Naive thymus-derived CD8-positive, alpha-beta T cell (primary cell): ENCODE data around the gene CNTNAP2. TPM values are rescaled to one million over a fixed set of nuclear protein-coding genes. Genes with fewer than 3 reads are reported as not detected.

Experiments used
- ATAC-seq, 2 donors: fragments of 150-1000 bp; cut with Tn5 transposase in 1 of 2; sonication (Bioruptor Pico), chemical (Tn5 transposase) in 1 of 2; 1 replicate in 1 of 2; 2 replicates in 1 of 2; pipeline ENCODE4 v1.10.0; 2021; ENCODE audit warnings: mild to moderate bottlenecking in 2 of 2, moderate library complexity in 2 of 2
- POLR2A ChIA-PET: fragments of 350-600 bp; sonication (Branson Sonifier 250); formaldehyde crosslinking; loops from one replicate; lab custom pipeline; 2021; ENCODE audit warnings: antibody characterized with exemption; lab: Charles Lee
- DNase-seq, 10 donors: peaks; one replicate each; pipeline versions ENCODE4 v3.0.0 to v3.0.0-alpha.2; 2020 to 2022
- H3K27ac Mint-ChIP-seq, 10 donors: one replicate each; pipeline ENCODE4 v1.8.0; 2020 to 2022; ENCODE audit warnings: mild to moderate bottlenecking in 10 of 10, mixed read lengths in 10 of 10, moderate library complexity in 4 of 10, inconsistent platforms in 1 of 10
- H3K27me3 Mint-ChIP-seq, 5 donors: one replicate each; pipeline ENCODE4 v1.8.0; 2021 to 2022; ENCODE audit warnings: mixed read lengths in 5 of 5
- H3K36me3 Mint-ChIP-seq, 3 donors: one replicate each; pipeline ENCODE4 v1.8.0; 2020 to 2022; ENCODE audit warnings: mixed read lengths in 3 of 3, mild to moderate bottlenecking in 2 of 3, inconsistent platforms in 1 of 3
- H3K4me1 Mint-ChIP-seq, 4 donors: one replicate each; pipeline ENCODE4 v1.8.0; 2021 to 2022; ENCODE audit warnings: mixed read lengths in 4 of 4
- H3K4me3 Mint-ChIP-seq, 10 donors: one replicate each; pipeline ENCODE4 v1.8.0; 2020 to 2022; ENCODE audit warnings: mild to moderate bottlenecking in 10 of 10, mixed read lengths in 10 of 10, moderate library complexity in 6 of 10, inconsistent platforms in 1 of 10
- H3K9me3 Mint-ChIP-seq, 9 donors: one replicate each; pipeline ENCODE4 v1.8.0; 2020 to 2022; ENCODE audit warnings: mixed read lengths in 9 of 9, mild to moderate bottlenecking in 3 of 9, inconsistent platforms in 1 of 9, moderate library complexity in 1 of 9
- polyA plus RNA-seq, 3 donors: library from polyadenylated mRNA; unstranded; fragments of 300-500 nt; fragmentation: Illumina TruSeq; gene quantifications; one replicate each; pipeline ENCODE4 v1.2.3, GENCODE V29; 2021
- total RNA-seq, 8 experiments: library from RNA in 2 of 8; stranded (reverse) in 2 of 8; gene quantifications; one replicate each; pipeline ENCODE4 v1.2.3 and lab custom pipeline; 2021 to 2026

The CNTNAP2 gene
- total and polyA plus RNA-seq, 5 experiments from 2014 or later = 0.12 to 1.5 (median 0.71) TPM; not detected in 1

DNA sequence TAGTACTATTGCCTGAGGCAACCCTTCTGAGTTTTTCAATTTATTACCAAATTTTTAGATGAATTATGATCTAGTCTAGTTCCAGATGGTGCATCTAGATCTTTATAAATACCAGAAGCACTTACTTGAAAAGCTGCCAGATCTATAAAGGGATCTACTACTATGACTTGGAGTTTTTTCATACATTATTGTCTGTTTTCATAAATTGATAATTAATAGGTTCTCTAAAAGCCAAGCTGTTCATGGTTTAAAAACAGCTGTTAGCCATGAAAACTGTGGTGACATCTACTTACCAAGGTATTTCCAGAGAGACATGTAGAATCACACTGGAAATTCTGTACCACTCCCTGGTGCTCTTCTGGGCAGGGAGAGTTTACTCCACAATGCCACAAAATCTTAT, 1687.4 kb downstream of the CNTNAP2 start:
- H3K27ac Mint-ChIP-seq = no peak overlapping the region
- no peaks in the 10 kb centered on the region for H3K4me1 Mint-ChIP-seq
- H3K36me3 Mint-ChIP-seq = no peaks in the 10 kb centered on the region
- no peak for DNase-seq
- no peak overlapping the region for H3K4me3 Mint-ChIP-seq
- H3K9me3 Mint-ChIP-seq = peaks cover 0 to 21% (median 4%) of the 10 kb centered on the region in 9 donors
- H3K27me3 Mint-ChIP-seq = no peaks in the 10 kb centered on the region
- no peak for ATAC-seq
- POLR2A ChIA-PET = no interaction called here

- no peak for DNase-seq
- POLR2A ChIA-PET = no interaction called here
- Mint-ChIP-seq H3K36me3 (no peaks in the 10 kb centered on the region), H3K9me3 (peaks cover 0 to 22% (median 4%) of the 10 kb centered on the region in 9 donors), H3K27me3 (no peaks in the 10 kb centered on the region), H3K4me1 (no peaks in the 10 kb centered on the region), H3K4me3 (no peak overlapping the region), H3K27ac (no peak overlapping the region)
- no peak for ATAC-seq
These were observed 1689.5 kb downstream of the CNTNAP2 start for GRCh38 chr7:147805996-147806576.

DNA sequence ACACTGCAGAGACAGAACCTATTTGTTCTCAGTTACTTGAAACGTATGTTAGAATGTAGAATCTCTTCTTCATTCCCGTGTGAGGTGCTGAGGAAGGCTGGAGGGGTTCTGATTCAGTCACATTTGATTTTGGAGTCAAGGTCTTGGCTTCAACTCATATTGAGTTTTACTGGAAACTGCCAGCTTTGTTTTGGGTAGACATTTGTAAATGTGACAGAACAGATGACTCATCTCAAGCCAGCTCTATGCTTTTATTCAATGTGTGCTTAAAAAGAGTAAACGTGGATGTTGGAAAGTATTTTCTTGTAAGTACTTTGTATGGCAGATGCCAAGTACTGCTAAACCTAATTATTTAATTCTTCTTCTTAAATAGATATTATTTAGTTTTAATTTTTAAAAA, 1693.2 kb downstream of the CNTNAP2 start:
- Mint-ChIP-seq H3K4me1 (no peaks in the 10 kb centered on the region), H3K27ac (no peak overlapping the region), H3K27me3 (no peaks in the 10 kb centered on the region), H3K36me3 (no peaks in the 10 kb centered on the region), H3K4me3 (no peak overlapping the region), H3K9me3 (peaks cover 0 to 21% (median 4%) of the 10 kb centered on the region in 9 donors)
- POLR2A ChIA-PET = no interaction called here
- no peak for ATAC-seq
- no peak for DNase-seq

DNA sequence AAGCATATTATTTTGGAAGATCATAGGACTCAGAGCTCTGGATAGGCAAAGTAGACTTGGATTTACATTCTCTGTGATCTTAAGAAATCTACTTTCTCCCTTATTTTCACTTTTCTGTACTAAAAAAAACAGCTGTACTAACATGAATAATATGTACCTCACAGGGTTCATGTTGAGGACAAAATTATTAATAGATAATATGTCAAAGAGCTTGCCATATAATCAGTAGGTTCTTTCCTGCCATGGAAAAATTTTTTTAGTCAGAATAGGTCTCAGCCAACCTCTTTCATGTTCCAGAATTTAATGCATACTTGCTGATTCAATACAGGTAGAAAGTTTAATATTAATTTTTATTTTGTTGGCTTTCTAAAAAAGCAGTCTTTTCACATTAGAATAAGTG, 1693.7 kb downstream of the CNTNAP2 start:
- ATAC-seq (no peak), DNase-seq (no peak)
- H3K4me1 Mint-ChIP-seq = no peaks in the 10 kb centered on the region
- H3K27me3 Mint-ChIP-seq = no peaks in the 10 kb centered on the region
- no peak overlapping the region for H3K4me3 Mint-ChIP-seq
- H3K36me3 Mint-ChIP-seq = no peaks in the 10 kb centered on the region
- no peak overlapping the region for H3K27ac Mint-ChIP-seq
- POLR2A ChIA-PET = no interaction called here
- H3K9me3 Mint-ChIP-seq = peaks cover 0 to 18% (median 4%) of the 10 kb centered on the region in 9 donors

DNA sequence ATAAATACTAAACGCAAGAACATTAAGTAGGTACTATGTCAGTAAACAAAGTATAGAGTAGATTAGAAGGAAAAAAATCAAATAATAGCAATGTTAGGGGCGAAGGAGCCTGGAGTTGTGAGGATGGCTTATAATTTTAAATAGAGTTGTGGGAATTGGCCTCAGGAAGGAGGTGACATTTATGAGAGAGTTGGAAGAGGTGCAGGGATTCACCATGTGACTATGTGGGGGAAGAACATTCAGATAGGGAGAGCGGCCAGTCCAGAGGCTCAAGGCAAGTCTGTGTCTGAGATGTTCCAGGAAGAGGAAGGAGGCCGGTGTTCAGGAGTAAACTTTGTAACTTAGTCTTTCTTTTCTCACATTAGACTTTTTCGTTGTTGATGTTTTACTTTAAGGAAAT, 1695.3 kb downstream of the CNTNAP2 start:
- Mint-ChIP-seq H3K4me1 (no peaks in the 10 kb centered on the region), H3K27ac (no peak overlapping the region), H3K27me3 (no peaks in the 10 kb centered on the region), H3K4me3 (no peak overlapping the region), H3K36me3 (no peaks in the 10 kb centered on the region), H3K9me3 (peaks cover 0 to 14% (median 3%) of the 10 kb centered on the region in 9 donors)
- POLR2A ChIA-PET = no interaction called here
- ATAC-seq = no peak
- no peak for DNase-seq

DNA sequence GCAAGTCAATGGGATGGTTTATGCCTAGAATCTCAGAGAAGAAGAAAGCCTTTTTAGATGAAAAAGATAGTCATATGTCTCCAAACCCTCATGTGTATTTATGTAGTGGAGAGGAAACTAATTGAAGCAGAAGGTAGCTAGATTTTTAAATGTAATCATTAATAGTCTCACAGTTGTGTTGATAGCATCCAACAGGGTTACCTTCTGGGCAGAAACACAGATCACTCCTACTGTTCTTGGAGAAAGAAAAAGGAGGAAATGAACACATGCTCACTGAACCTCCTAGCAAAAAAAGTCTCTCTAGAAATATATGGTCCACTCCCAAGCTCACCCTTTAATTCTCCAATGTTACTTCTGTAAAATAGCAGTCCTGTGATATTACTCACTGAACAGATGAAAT, 1696.7 kb downstream of the CNTNAP2 start:
- Mint-ChIP-seq H3K4me1 (no peaks in the 10 kb centered on the region), H3K27me3 (no peaks in the 10 kb centered on the region), H3K36me3 (no peaks in the 10 kb centered on the region), H3K4me3 (no peak overlapping the region), H3K27ac (no peak overlapping the region), H3K9me3 (peaks cover 0 to 5% (median 2%) of the 10 kb centered on the region in 9 donors)
- DNase-seq = no peak
- POLR2A ChIA-PET = no interaction called here
- ATAC-seq = no peak

GRCh38 chr7:147818317-147818716, 1701.7 kb downstream of the CNTNAP2 start:
- H3K36me3 Mint-ChIP-seq = peaks cover 0 to 4% (median 0%) of the 10 kb centered on the region in 3 donors
- POLR2A ChIA-PET = no interaction called here
- H3K9me3 Mint-ChIP-seq = peaks cover 0 to 13% (median 2%) of the 10 kb centered on the region in 9 donors
- no peak overlapping the region for H3K27ac Mint-ChIP-seq
- DNase-seq (no peak), ATAC-seq (no peak)
- H3K4me1 Mint-ChIP-seq = no peaks in the 10 kb centered on the region
- no peaks in the 10 kb centered on the region for H3K27me3 Mint-ChIP-seq
- H3K4me3 Mint-ChIP-seq = no peak overlapping the region

- DNase-seq (no peak), ATAC-seq (no peak)
- H3K4me3 Mint-ChIP-seq = no peak overlapping the region
- no peaks in the 10 kb centered on the region for H3K4me1 Mint-ChIP-seq
- POLR2A ChIA-PET = no interaction called here
- no peaks in the 10 kb centered on the region for H3K27me3 Mint-ChIP-seq
- H3K36me3 Mint-ChIP-seq = peaks cover 0 to 4% (median 0%) of the 10 kb centered on the region in 3 donors
- H3K27ac Mint-ChIP-seq = no peak overlapping the region
- H3K9me3 Mint-ChIP-seq = peaks cover 0 to 32% (median 4%) of the 10 kb centered on the region in 9 donors
These were observed 1708.1 kb downstream of the CNTNAP2 start for GRCh38 chr7:147824671-147825070.

GRCh38 chr7:147829016-147829415, 1712.4 kb downstream of the CNTNAP2 start:
- Mint-ChIP-seq H3K4me3 (no peak overlapping the region), H3K9me3 (peaks cover 0 to 24% (median 3%) of the 10 kb centered on the region in 9 donors), H3K27me3 (no peaks in the 10 kb centered on the region), H3K4me1 (no peaks in the 10 kb centered on the region), H3K36me3 (no peaks in the 10 kb centered on the region), H3K27ac (no peak overlapping the region)
- ATAC-seq (no peak), DNase-seq (no peak)
- POLR2A ChIA-PET = no interaction called here

DNA sequence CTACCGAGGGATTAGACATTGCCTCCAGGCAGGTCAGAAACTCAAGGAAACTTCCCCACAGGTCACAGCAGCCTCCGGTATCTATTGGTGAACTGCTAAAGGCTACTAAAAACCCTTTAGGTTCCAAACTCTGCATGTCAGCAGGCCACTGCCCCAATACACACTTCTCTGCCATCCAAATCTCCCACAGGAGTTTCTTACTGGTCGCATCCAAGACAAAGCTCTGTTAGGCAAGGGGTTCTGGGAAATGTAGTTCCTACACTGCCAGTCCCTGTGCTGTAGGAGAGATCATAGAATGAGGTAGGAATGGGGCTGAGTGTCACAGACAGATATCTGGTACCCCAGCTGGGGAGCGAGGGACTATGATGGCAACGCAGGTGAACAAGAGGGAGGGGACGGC, 1717.0 kb downstream of the CNTNAP2 start:
- ATAC-seq (no peak), DNase-seq (no peak)
- no peaks in the 10 kb centered on the region for H3K36me3 Mint-ChIP-seq
- no peaks in the 10 kb centered on the region for H3K27me3 Mint-ChIP-seq
- peaks cover 0 to 2% (median 0%) of the 10 kb centered on the region in 4 donors for H3K4me1 Mint-ChIP-seq
- peaks cover 3 to 42% (median 13%) of the 10 kb centered on the region in 9 donors for H3K9me3 Mint-ChIP-seq
- no peak overlapping the region for H3K27ac Mint-ChIP-seq
- POLR2A ChIA-PET = no interaction called here
- H3K4me3 Mint-ChIP-seq = no peak overlapping the region

GRCh38 chr7:147833970-147834369, 1717.4 kb downstream of the CNTNAP2 start:
- no peak for ATAC-seq
- peaks cover 0 to 2% (median 0%) of the 10 kb centered on the region in 4 donors for H3K4me1 Mint-ChIP-seq
- DNase-seq = no peak
- H3K36me3 Mint-ChIP-seq = no peaks in the 10 kb centered on the region
- no peak overlapping the region for H3K4me3 Mint-ChIP-seq
- POLR2A ChIA-PET = no interaction called here
- H3K27me3 Mint-ChIP-seq = no peaks in the 10 kb centered on the region
- H3K9me3 Mint-ChIP-seq = peaks cover 3 to 43% (median 17%) of the 10 kb centered on the region in 9 donors
- H3K27ac Mint-ChIP-seq = no peak overlapping the region

DNA sequence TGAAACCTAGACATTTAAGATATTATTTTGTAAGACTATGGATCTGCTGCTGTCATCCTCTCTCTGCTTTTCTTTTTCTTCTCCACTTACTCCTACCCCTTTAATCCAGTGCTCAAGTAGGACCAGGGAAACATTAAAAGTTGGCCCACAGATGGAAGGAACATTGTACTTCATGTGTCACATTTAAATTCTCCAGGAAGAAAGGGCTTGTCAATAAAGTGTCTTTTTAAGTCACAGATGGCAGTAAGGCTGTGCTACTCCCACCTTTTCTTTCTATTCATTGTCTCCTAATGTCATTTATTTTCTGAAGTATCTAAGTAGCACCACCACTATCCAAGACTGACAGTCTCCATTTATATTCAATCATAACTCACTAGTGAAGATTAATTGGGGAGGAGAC, 1736.2 kb downstream of the CNTNAP2 start:
- ATAC-seq = no peak
- Mint-ChIP-seq H3K4me3 (no peak overlapping the region), H3K27me3 (no peaks in the 10 kb centered on the region), H3K36me3 (peaks cover 0 to 7% (median 0%) of the 10 kb centered on the region in 3 donors), H3K9me3 (peaks cover 0 to 29% (median 4%) of the 10 kb centered on the region in 9 donors), H3K27ac (no peak overlapping the region), H3K4me1 (no peaks in the 10 kb centered on the region)
- DNase-seq = no peak
- POLR2A ChIA-PET = no interaction called here

GRCh38 chr7:147857152-147858140, 1740.8 kb downstream of the CNTNAP2 start:
- DNase-seq (no peak), ATAC-seq (no peak)
- H3K4me1 Mint-ChIP-seq = no peaks in the 10 kb centered on the region
- H3K36me3 Mint-ChIP-seq = peaks cover 0 to 3% (median 0%) of the 10 kb centered on the region in 3 donors
- no peak overlapping the region for H3K4me3 Mint-ChIP-seq
- peaks cover 0 to 28% (median 6%) of the 10 kb centered on the region in 9 donors for H3K9me3 Mint-ChIP-seq
- no peaks in the 10 kb centered on the region for H3K27me3 Mint-ChIP-seq
- H3K27ac Mint-ChIP-seq = no peak overlapping the region
- POLR2A ChIA-PET = no interaction called here
